HepG2 (cell line): Measurements from ENCODE around the gene APOM. TPM values are rescaled to one million over a fixed set of nuclear protein-coding genes. Genes with fewer than 3 reads are reported as not detected.
A peak's percentile ranks its signal among the peaks of the same experiment; 100 is the strongest.

Experiments
- HNRNPLL ChIP-seq: fragments of 200-400 bp; formaldehyde crosslinking; IDR thresholded peaks from 2 replicates; pipeline ENCODE4 v1.6.1; 2017; ENCODE audit warnings: mild to moderate bottlenecking, low read depth, low read length; ENCODE audit not compliant: poor library complexity, severe bottlenecking
- KLF12 ChIP-seq: sonication (generic); formaldehyde crosslinking; IDR thresholded peaks from 2 replicates; pipeline ENCODE4 v1.4.0; 2020; ENCODE audit warnings: missing genetic modification reagents, borderline replicate concordance
- MIER3 ChIP-seq: IDR thresholded peaks from 2 replicates; pipeline ENCODE4 v1.6.1; 2016; ENCODE audit warnings: missing compliant biosample characterization, borderline replicate concordance
- MIXL1 ChIP-seq: IDR thresholded peaks from 2 replicates; pipeline ENCODE4 v1.6.1; 2016
- RFX5 ChIP-seq: IDR thresholded peaks from 2 replicates; pipeline ENCODE4 v1.6.1; 2011; ENCODE audit warnings: low read depth, low read length, improper control_type of control experiment
- SMAD1 ChIP-seq: sonication (generic); formaldehyde crosslinking; IDR thresholded peaks from 2 replicates; pipeline ENCODE4 v1.4.0; 2020; ENCODE audit warnings: missing genetic modification reagents, low read depth, mild to moderate bottlenecking, borderline replicate concordance
- SMARCC2 ChIP-seq: fragments of 450-650 bp; IDR thresholded peaks from 2 replicates; pipeline ENCODE4 v1.6.1; 2017; ENCODE audit warnings: antibody characterized with exemption, mild to moderate bottlenecking
- SMARCE1 ChIP-seq: fragments of 450-650 bp; IDR thresholded peaks from 2 replicates; pipeline ENCODE4 v1.6.1; 2017; ENCODE audit warnings: borderline replicate concordance
- SP140L ChIP-seq: sonication (generic); formaldehyde crosslinking; IDR thresholded peaks from 2 replicates; pipeline ENCODE4 v1.4.0; 2020; ENCODE audit warnings: missing genetic modification reagents, borderline replicate concordance
- TEF ChIP-seq: sonication (generic); formaldehyde crosslinking; IDR thresholded peaks from 2 replicates; pipeline ENCODE4 v1.5.0; 2020; ENCODE audit warnings: missing genetic modification reagents
- TGIF2 ChIP-seq: IDR thresholded peaks from 2 replicates; pipeline ENCODE4 v1.6.1; 2016; ENCODE audit warnings: control low read depth, missing compliant biosample characterization
- TOPORS ChIP-seq: sonication (generic); formaldehyde crosslinking; IDR thresholded peaks from 2 replicates; pipeline ENCODE4 v1.8.0; 2023; ENCODE audit warnings: mild to moderate bottlenecking, missing genetic modification reagents
- ZBTB43 ChIP-seq: sonication (generic); formaldehyde crosslinking; conservative IDR thresholded peaks from 2 replicates; pipeline ENCODE4 v1.4.0; 2020; ENCODE audit warnings: missing genetic modification reagents
- ZNF414 ChIP-seq: sonication (generic); formaldehyde crosslinking; IDR thresholded peaks from 2 replicates; pipeline ENCODE4 v1.5.0; 2020; ENCODE audit warnings: missing genetic modification reagents
- ZNF431 ChIP-seq: sonication (generic); formaldehyde crosslinking; IDR thresholded peaks from 2 replicates; pipeline ENCODE4 v1.9.0; 2022; ENCODE audit warnings: missing genetic modification reagents, low read depth, mild to moderate bottlenecking, borderline replicate concordance
- ZNF510 ChIP-seq: sonication (generic); formaldehyde crosslinking; IDR thresholded peaks from 2 replicates; pipeline ENCODE4 v1.4.0; 2020; ENCODE audit warnings: low read depth, mild to moderate bottlenecking, missing genetic modification reagents
- ZNF75D ChIP-seq: sonication (generic); formaldehyde crosslinking; IDR thresholded peaks from 2 replicates; pipeline ENCODE4 v1.8.1; 2023; ENCODE audit warnings: missing genetic modification reagents, mild to moderate bottlenecking, borderline replicate concordance
- ZNF839 ChIP-seq: sonication (generic); formaldehyde crosslinking; IDR thresholded peaks from 2 replicates; pipeline ENCODE4 v1.4.0; 2020; ENCODE audit warnings: missing genetic modification reagents, mild to moderate bottlenecking, borderline replicate concordance
- polyA plus RNA-seq, 8 experiments: library from polyadenylated mRNA; depleted of rRNA in 3 of 8; stranded (reverse) in 7 of 8; unstranded in 1 of 8; fragments of >200 nt; fragmentation: Illumina TruSeq in 4 of 8; extraction: Trizol in 4 of 8; gene quantifications; 2 replicates each; pipeline versions ENCODE4 v1.2.1 to v1.2.3, GENCODE V29; 2011 to 2016; ENCODE audit warnings: low read depth in 4 of 8, missing spikeins in 1 of 8, mixed read lengths in 1 of 8; ENCODE audit not compliant: insufficient read depth in 1 of 8
- total RNA-seq, 5 experiments: library from RNA; depleted of rRNA; stranded (reverse); fragments of >200 nt; fragmentation: Illumina TruSeq; extraction: Trizol; gene quantifications; 2 replicates each; pipeline ENCODE4 v1.2.3, GENCODE V29; 2016; ENCODE audit warnings: low read depth in 1 of 5
- TF ChIP-seq, protein P1 (sequence below), 2 experiments: sonication (generic) in 1 of 2; formaldehyde crosslinking in 1 of 2; IDR thresholded peaks; 2 replicates each; pipeline versions ENCODE4 v1.6.1 to v1.9.0; 2014 to 2022; ENCODE audit warnings: antibody characterized with exemption in 1 of 2, borderline replicate concordance in 1 of 2, inconsistent platforms in 1 of 2, low read depth in 1 of 2, missing genetic modification reagents in 1 of 2
- TF ChIP-seq, protein P2 (sequence below): sonication (generic); formaldehyde crosslinking; IDR thresholded peaks from 2 replicates; pipeline ENCODE4 v1.4.0; 2020; ENCODE audit warnings: mild to moderate bottlenecking, missing genetic modification reagents

The APOM gene
- total and polyA plus RNA-seq, 2 of the 13 experiments (the other 11 are each of a cell fraction or from before 2014, with no cell fraction given): 98.2 to 1,140 TPM

GRCh38 chr6:31652925-31653724 lies 2.6 kb upstream of the APOM start (continued):
- TF ChIP-seq ZNF431 (CRISPR knock-in tag) (no peak; the same call in 1 of the 2 replicates), SP140L (CRISPR knock-in tag) (no peak), ZNF839 (CRISPR knock-in tag) (no peak), KLF12 (no peak), ZNF510 (no peak), SMARCC2 (no peak), RFX5 (no peak; the same call in 1 of the 2 replicates), TOPORS (CRISPR knock-in tag) (0 out of 2 replicates have a peak, but pooled peaks have one; percentile 14), HNRNPLL (peak; percentile 43), TEF (CRISPR knock-in tag) (no peak), SMARCE1 (no peak), TGIF2 (CRISPR knock-in tag) (0 out of 2 replicates have a peak, but pooled peaks have one; percentile 7), MIER3 (CRISPR knock-in tag) (no peak), SMAD1 (CRISPR knock-in tag) (no peak; the same call in 1 of the 2 replicates), ZBTB43 (CRISPR knock-in tag) (peak; percentile 38; the same call in 1 of the 2 replicates), ZNF75D (CRISPR knock-in tag) (no peak), MIXL1 (CRISPR knock-in tag) (no peak; the same call in 1 of the 2 replicates), ZNF414 (no peak)
- TF ChIP-seq, protein P1, sequence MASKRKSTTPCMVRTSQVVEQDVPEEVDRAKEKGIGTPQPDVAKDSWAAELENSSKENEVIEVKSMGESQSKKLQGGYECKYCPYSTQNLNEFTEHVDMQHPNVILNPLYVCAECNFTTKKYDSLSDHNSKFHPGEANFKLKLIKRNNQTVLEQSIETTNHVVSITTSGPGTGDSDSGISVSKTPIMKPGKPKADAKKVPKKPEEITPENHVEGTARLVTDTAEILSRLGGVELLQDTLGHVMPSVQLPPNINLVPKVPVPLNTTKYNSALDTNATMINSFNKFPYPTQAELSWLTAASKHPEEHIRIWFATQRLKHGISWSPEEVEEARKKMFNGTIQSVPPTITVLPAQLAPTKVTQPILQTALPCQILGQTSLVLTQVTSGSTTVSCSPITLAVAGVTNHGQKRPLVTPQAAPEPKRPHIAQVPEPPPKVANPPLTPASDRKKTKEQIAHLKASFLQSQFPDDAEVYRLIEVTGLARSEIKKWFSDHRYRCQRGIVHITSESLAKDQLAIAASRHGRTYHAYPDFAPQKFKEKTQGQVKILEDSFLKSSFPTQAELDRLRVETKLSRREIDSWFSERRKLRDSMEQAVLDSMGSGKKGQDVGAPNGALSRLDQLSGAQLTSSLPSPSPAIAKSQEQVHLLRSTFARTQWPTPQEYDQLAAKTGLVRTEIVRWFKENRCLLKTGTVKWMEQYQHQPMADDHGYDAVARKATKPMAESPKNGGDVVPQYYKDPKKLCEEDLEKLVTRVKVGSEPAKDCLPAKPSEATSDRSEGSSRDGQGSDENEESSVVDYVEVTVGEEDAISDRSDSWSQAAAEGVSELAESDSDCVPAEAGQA (IDR thresholded peaks at IDR 0.05; ENCODE audit: low read depth): no peak
- TF ChIP-seq, protein P1 (CRISPR knock-in tag; IDR thresholded peaks at IDR 0.05; ENCODE audit: borderline replicate concordance): 0 out of 2 replicates have a peak, but pooled peaks have one; percentile 25
- TF ChIP-seq, protein P2, sequence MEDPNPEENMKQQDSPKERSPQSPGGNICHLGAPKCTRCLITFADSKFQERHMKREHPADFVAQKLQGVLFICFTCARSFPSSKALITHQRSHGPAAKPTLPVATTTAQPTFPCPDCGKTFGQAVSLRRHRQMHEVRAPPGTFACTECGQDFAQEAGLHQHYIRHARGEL (CRISPR knock-in tag): no peak
